ENCODE results near the gene TOX3. TPM values are rescaled to one million over a fixed set of nuclear protein-coding genes. Genes with fewer than 3 reads are reported as not detected.

The TOX3 gene
- total and polyA plus RNA-seq, 12 donors, result not detected

GRCh38 chr16:52497067-52497816, 49.7 kb downstream of the TOX3 start:
- no peak for TF ChIP-seq CTCF (IDR thresholded peaks at IDR 0.05)
- Histone ChIP-seq H3K27me3 (peaks cover 0 to 3% (median 0%) of the 10 kb centered on the region in 7 donors), H3K4me1 (peaks cover 0 to 7% (median 0%) of the 10 kb centered on the region in 9 donors), H3K27ac (no peak overlapping the region), H3K36me3 (no peaks in the 10 kb centered on the region), H3K4me3 (no peak overlapping the region), H3K9me3 (no peaks in the 10 kb centered on the region)
- DNase-seq, result no peak
- 56 to 70% methylated on average over 1 of the region's 1 CpG for WGBS, 2 donors
- no peak for ATAC-seq
- intact Hi-C loops (cut with DNase I), result no loop called here

DNA sequence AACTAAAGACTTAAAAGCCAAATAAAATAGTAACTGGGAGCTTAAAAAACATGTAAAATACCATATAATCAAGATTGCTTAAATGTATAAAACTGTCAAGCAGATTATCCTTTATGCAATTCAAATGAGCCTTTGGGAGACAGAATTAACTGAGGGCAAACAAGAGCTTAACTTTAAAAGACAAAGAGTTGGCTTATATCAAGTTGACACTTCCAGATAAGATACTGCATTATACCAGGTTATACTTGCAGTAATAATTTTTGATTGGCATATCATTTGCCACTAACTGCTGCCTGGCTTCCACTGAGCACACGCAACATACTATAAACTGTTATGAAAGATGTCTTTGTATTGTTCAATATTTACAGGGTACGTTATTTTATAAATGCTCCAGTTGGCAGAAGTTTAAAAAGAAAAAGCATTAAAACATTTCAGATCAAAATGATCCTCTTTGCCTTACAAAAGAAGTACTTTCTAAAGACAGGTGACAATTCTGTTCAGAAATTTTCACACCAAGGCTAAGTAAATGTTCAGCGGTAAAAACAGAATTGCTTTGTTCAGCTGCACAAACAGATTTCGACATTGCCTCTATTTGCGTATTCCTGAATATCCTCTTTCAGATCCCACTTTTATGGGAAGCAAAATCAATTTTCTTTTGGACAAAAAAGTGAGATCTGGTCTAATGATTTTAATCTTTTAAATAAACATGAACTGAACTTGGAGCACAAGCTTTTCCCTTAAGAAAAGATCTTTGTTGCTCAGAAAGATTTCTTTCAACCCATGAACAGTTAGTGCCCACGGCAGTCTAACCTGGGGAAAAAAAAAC, 50.7 kb downstream of the TOX3 start:
- no peak overlapping the region for H3K27ac ChIP-seq
- peaks cover 0 to 3% (median 0%) of the 10 kb centered on the region in 7 donors for H3K27me3 ChIP-seq
- ATAC-seq, result no peak
- no peaks in the 10 kb centered on the region for H3K9me3 ChIP-seq
- 74 to 77% methylated on average over 6 of the region's 6 CpGs for WGBS, 2 donors
- H3K4me1 ChIP-seq, result peaks cover 0 to 7% (median 0%) of the 10 kb centered on the region in 9 donors
- H3K36me3 ChIP-seq, result no peaks in the 10 kb centered on the region
- intact Hi-C loops (cut with DNase I), result no loop called here
- TF ChIP-seq CTCF (IDR thresholded peaks at IDR 0.05), result no peak
- H3K4me3 ChIP-seq, result no peak overlapping the region
- DNase-seq, result no peak

GRCh38 chr16:52494621-52495020, 52.3 kb downstream of the TOX3 start:
- intact Hi-C loops (cut with DNase I), result no loop called here
- Histone ChIP-seq H3K27me3 (peaks cover 0 to 3% (median 0%) of the 10 kb centered on the region in 7 donors), H3K27ac (no peak overlapping the region), H3K4me1 (peaks cover 0 to 7% (median 0%) of the 10 kb centered on the region in 9 donors), H3K4me3 (no peak overlapping the region), H3K36me3 (no peaks in the 10 kb centered on the region), H3K9me3 (no peaks in the 10 kb centered on the region)
- ATAC-seq (no peak), DNase-seq (no peak)
- TF ChIP-seq CTCF (IDR thresholded peaks at IDR 0.05), result no peak
- 95 to 96% methylated on average over 3 of the region's 3 CpGs for WGBS, 2 donors

DNA sequence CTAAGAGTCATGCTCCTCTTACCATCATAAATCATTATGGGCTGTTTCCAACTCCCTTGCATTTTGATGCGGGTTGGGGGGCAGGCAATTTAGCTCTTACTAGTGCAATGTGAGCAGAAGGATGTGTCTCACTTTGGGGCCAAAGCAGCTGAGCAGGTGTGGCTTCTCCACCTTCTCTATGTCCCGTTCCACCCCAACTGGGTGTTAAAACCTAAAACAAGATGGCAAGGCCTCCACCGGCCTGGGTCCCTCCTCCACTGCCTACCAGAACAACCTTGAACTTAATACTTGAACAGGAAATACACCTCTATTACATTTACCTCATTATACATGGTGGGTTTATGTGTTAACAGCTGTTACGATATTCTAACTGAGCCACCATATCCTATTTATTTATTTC, 52.8 kb downstream of the TOX3 start:
- Histone ChIP-seq H3K36me3 (no peaks in the 10 kb centered on the region), H3K27me3 (peaks cover 0 to 3% (median 0%) of the 10 kb centered on the region in 7 donors), H3K4me3 (no peak overlapping the region), H3K27ac (no peak overlapping the region), H3K9me3 (no peaks in the 10 kb centered on the region), H3K4me1 (peaks cover 0 to 7% (median 0%) of the 10 kb centered on the region in 9 donors)
- no peak for DNase-seq
- ATAC-seq, result no peak
- intact Hi-C loops (cut with DNase I), result no loop called here
- WGBS, 2 donors, result 87 to 93% methylated on average over 4 of the region's 4 CpGs
- no peak for TF ChIP-seq CTCF (IDR thresholded peaks at IDR 0.05)
